Activated B cell treated with CpG ODN at 0.5 μM for 24 hours (primary cell): Measurements from ENCODE around the gene UMPS. TPM values are rescaled to one million over a fixed set of nuclear protein-coding genes. Genes with fewer than 3 reads are reported as not detected.

ENCODE experiments used
- ATAC-seq: fragments of 200-7000 bp; cut with Tn5 transposase; one replicate; pipeline ENCODE4 v1.10.0; 2021; ENCODE audit warnings: low read depth, mild to moderate bottlenecking, moderate library complexity
- CTCF ChIA-PET: fragments of 350-600 bp; sonication (Branson Sonifier 250); formaldehyde crosslinking; loops from one replicate; lab custom pipeline; 2021; ENCODE audit warnings: antibody characterized with exemption; lab: Charles Lee
- POLR2A ChIA-PET: fragments of 350-600 bp; sonication (Branson Sonifier 250); formaldehyde crosslinking; loops from one replicate; lab custom pipeline; 2021; ENCODE audit warnings: antibody characterized with exemption; lab: Charles Lee
- DNase-seq: peaks from one replicate; pipeline ENCODE4 v3.0.0; 2022
- H3K27ac Mint-ChIP-seq: one replicate; pipeline ENCODE4 v1.8.0; 2020; ENCODE audit warnings: mixed read lengths
- H3K27me3 Mint-ChIP-seq: one replicate; pipeline ENCODE4 v1.8.0; 2021; ENCODE audit warnings: mixed read lengths
- H3K36me3 Mint-ChIP-seq: one replicate; pipeline ENCODE4 v1.8.0; 2021; ENCODE audit warnings: low read depth, mixed read lengths
- H3K4me1 Mint-ChIP-seq: one replicate; pipeline ENCODE4 v1.8.0; 2021; ENCODE audit warnings: mixed read lengths
- H3K4me3 Mint-ChIP-seq: one replicate; pipeline ENCODE4 v1.8.0; 2020; ENCODE audit warnings: mild to moderate bottlenecking, mixed read lengths
- H3K9me3 Mint-ChIP-seq: one replicate; pipeline ENCODE4 v1.8.0; 2020; ENCODE audit warnings: mixed read lengths
- CTCF ChIP-seq: fragments of 200-600 bp; IDR thresholded peaks from one replicate; pipeline ENCODE4 v1.8.0; 2022; ENCODE audit warnings: antibody characterized with exemption, mild to moderate bottlenecking
- intact Hi-C: fragments of 100-400 bp; cut with micrococcal nuclease; formaldehyde crosslinking; loops from one replicate; pipeline ENCODE4 v1.15.1; 2024
- total RNA-seq: library from RNA; stranded (reverse); gene quantifications from 2 replicates; pipeline ENCODE4 v1.2.3, GENCODE V29; 2022

The UMPS gene
- total RNA-seq, 1 donor from 2014 or later, result 31.6 TPM

GRCh38 chr3:124763644-124764358 is 33.5 kb downstream of the UMPS start:
- H3K36me3 Mint-ChIP-seq, result no peaks in the 10 kb centered on the region
- H3K27me3 Mint-ChIP-seq, result peaks cover 4% of the 10 kb centered on the region
- no peak for ATAC-seq
- peaks cover 4% of the 10 kb centered on the region for H3K4me1 Mint-ChIP-seq
- no peak for TF ChIP-seq CTCF
- H3K9me3 Mint-ChIP-seq, result no peaks in the 10 kb centered on the region
- ChIA-PET POLR2A (no interaction called here), CTCF (interaction anchor here (1.6 kb wide), 1 partner anchor 10 kb away, joined by 4 read pairs; no protein-coding TSS in a partner anchor)
- no peak for DNase-seq
- intact Hi-C loops, result no loop called here
- H3K4me3 Mint-ChIP-seq, result no peak overlapping the region
- H3K27ac Mint-ChIP-seq, result no peak overlapping the region

- Mint-ChIP-seq H3K27me3 (peaks cover 4% of the 10 kb centered on the region), H3K4me1 (peaks cover 4% of the 10 kb centered on the region)
- CTCF ChIA-PET, result interaction anchor here (1.6 kb wide), 1 partner anchor 9 kb away, joined by 4 read pairs; no protein-coding TSS in a partner anchor
Observed at GRCh38 chr3:124764746-124765145, 34.5 kb downstream of the UMPS start.

GRCh38 chr3:124765197-124765840 is 35.1 kb downstream of the UMPS start:
- H3K27me3 Mint-ChIP-seq, result peaks cover 9% of the 10 kb centered on the region
- ChIA-PET POLR2A (no interaction called here), CTCF (interaction anchor here (0.7 kb wide), 1 partner anchor 123 kb away, joined by 3 read pairs; no protein-coding TSS in a partner anchor)
- no peak for ATAC-seq
- H3K4me3 Mint-ChIP-seq, result no peak overlapping the region
- H3K36me3 Mint-ChIP-seq, result no peaks in the 10 kb centered on the region
- no peak for TF ChIP-seq CTCF
- no peak overlapping the region for H3K27ac Mint-ChIP-seq
- H3K9me3 Mint-ChIP-seq, result no peaks in the 10 kb centered on the region
- no peak for DNase-seq
- intact Hi-C loops, result no loop called here
- peaks cover 4% of the 10 kb centered on the region for H3K4me1 Mint-ChIP-seq

More at GRCh38 chr3:124764746-124765145, 34.5 kb downstream of the UMPS start:
- Mint-ChIP-seq H3K36me3 (no peaks in the 10 kb centered on the region), H3K9me3 (no peaks in the 10 kb centered on the region), H3K27ac (no peak overlapping the region), H3K4me3 (no peak overlapping the region)
- ATAC-seq, result no peak
- POLR2A ChIA-PET, result no interaction called here
- no peak for DNase-seq
- intact Hi-C loops, result no loop called here
- no peak for TF ChIP-seq CTCF

- H3K36me3 Mint-ChIP-seq, result no peaks in the 10 kb centered on the region
- TF ChIP-seq CTCF, result no peak
- H3K27ac Mint-ChIP-seq, result no peak overlapping the region
- POLR2A ChIA-PET, result no interaction called here
- peaks cover 2% of the 10 kb centered on the region for H3K4me1 Mint-ChIP-seq
- intact Hi-C loops, result no loop called here
- DNase-seq, result no peak
- no peak overlapping the region for H3K4me3 Mint-ChIP-seq
- ATAC-seq, result no peak
- peaks cover 11% of the 10 kb centered on the region for H3K27me3 Mint-ChIP-seq
- CTCF ChIA-PET, result no interaction called here
- H3K9me3 Mint-ChIP-seq, result no peaks in the 10 kb centered on the region
Observed at GRCh38 chr3:124766113-124767095, 36.2 kb downstream of the UMPS start.
